Measurements from ENCODE around the gene AKR1C4. TPM values are rescaled to one million over a fixed set of nuclear protein-coding genes. Genes with fewer than 3 reads are reported as not detected.

AKR1C4 gene
- total and polyA plus RNA-seq, 2 of the 8 experiments (the other 6 are each of a cell fraction or from before 2014, with no cell fraction given), result not detected

- TF ChIP-seq, protein P1, sequence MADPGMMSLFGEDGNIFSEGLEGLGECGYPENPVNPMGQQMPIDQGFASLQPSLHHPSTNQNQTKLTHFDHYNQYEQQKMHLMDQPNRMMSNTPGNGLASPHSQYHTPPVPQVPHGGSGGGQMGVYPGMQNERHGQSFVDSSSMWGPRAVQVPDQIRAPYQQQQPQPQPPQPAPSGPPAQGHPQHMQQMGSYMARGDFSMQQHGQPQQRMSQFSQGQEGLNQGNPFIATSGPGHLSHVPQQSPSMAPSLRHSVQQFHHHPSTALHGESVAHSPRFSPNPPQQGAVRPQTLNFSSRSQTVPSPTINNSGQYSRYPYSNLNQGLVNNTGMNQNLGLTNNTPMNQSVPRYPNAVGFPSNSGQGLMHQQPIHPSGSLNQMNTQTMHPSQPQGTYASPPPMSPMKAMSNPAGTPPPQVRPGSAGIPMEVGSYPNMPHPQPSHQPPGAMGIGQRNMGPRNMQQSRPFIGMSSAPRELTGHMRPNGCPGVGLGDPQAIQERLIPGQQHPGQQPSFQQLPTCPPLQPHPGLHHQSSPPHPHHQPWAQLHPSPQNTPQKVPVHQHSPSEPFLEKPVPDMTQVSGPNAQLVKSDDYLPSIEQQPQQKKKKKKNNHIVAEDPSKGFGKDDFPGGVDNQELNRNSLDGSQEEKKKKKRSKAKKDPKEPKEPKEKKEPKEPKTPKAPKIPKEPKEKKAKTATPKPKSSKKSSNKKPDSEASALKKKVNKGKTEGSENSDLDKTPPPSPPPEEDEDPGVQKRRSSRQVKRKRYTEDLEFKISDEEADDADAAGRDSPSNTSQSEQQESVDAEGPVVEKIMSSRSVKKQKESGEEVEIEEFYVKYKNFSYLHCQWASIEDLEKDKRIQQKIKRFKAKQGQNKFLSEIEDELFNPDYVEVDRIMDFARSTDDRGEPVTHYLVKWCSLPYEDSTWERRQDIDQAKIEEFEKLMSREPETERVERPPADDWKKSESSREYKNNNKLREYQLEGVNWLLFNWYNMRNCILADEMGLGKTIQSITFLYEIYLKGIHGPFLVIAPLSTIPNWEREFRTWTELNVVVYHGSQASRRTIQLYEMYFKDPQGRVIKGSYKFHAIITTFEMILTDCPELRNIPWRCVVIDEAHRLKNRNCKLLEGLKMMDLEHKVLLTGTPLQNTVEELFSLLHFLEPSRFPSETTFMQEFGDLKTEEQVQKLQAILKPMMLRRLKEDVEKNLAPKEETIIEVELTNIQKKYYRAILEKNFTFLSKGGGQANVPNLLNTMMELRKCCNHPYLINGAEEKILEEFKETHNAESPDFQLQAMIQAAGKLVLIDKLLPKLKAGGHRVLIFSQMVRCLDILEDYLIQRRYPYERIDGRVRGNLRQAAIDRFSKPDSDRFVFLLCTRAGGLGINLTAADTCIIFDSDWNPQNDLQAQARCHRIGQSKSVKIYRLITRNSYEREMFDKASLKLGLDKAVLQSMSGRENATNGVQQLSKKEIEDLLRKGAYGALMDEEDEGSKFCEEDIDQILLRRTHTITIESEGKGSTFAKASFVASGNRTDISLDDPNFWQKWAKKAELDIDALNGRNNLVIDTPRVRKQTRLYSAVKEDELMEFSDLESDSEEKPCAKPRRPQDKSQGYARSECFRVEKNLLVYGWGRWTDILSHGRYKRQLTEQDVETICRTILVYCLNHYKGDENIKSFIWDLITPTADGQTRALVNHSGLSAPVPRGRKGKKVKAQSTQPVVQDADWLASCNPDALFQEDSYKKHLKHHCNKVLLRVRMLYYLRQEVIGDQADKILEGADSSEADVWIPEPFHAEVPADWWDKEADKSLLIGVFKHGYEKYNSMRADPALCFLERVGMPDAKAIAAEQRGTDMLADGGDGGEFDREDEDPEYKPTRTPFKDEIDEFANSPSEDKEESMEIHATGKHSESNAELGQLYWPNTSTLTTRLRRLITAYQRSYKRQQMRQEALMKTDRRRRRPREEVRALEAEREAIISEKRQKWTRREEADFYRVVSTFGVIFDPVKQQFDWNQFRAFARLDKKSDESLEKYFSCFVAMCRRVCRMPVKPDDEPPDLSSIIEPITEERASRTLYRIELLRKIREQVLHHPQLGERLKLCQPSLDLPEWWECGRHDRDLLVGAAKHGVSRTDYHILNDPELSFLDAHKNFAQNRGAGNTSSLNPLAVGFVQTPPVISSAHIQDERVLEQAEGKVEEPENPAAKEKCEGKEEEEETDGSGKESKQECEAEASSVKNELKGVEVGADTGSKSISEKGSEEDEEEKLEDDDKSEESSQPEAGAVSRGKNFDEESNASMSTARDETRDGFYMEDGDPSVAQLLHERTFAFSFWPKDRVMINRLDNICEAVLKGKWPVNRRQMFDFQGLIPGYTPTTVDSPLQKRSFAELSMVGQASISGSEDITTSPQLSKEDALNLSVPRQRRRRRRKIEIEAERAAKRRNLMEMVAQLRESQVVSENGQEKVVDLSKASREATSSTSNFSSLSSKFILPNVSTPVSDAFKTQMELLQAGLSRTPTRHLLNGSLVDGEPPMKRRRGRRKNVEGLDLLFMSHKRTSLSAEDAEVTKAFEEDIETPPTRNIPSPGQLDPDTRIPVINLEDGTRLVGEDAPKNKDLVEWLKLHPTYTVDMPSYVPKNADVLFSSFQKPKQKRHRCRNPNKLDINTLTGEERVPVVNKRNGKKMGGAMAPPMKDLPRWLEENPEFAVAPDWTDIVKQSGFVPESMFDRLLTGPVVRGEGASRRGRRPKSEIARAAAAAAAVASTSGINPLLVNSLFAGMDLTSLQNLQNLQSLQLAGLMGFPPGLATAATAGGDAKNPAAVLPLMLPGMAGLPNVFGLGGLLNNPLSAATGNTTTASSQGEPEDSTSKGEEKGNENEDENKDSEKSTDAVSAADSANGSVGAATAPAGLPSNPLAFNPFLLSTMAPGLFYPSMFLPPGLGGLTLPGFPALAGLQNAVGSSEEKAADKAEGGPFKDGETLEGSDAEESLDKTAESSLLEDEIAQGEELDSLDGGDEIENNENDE (IDR thresholded peaks at IDR 0.05; ENCODE audit: insufficient replicate concordance, low read length), result no peak
- no peak for TF ChIP-seq SP2 (IDR thresholded peaks at IDR 0.05; ENCODE audit: low read length)
- no peak for TF ChIP-seq BCL11A (IDR thresholded peaks at IDR 0.05; ENCODE audit: low read depth in 2 of 2, low read length in 2 of 2)
- TF ChIP-seq YY1 (IDR thresholded peaks at IDR 0.05; ENCODE audit: low read depth, low read length), result no peak
- no peak for TF ChIP-seq CTBP2 (IDR thresholded peaks at IDR 0.05; ENCODE audit: borderline replicate concordance, insufficient read depth, insufficient read length, low read length)
- TF ChIP-seq RXRA (IDR thresholded peaks at IDR 0.05; ENCODE audit: insufficient read depth, low read depth, low read length), result no peak
Observed at GRCh38 chr10:5148678-5149032, 48.0 kb upstream of the AKR1C4 start (continued).

Measured in H1 (cell line).